Measurements from ENCODE around the gene HRG.

The HRG gene

GRCh38 chr3:186637686-186638085 is 28.1 kb upstream of the HRG start:
- no peak for DNase-seq (ENCODE audit: low read depth in 1 of 2, low spot score in 1 of 2)

GRCh38 chr3:186638259-186638658 is 27.6 kb upstream of the HRG start:
- no peak for DNase-seq (ENCODE audit: low read depth in 1 of 2, low spot score in 1 of 2)

DNA sequence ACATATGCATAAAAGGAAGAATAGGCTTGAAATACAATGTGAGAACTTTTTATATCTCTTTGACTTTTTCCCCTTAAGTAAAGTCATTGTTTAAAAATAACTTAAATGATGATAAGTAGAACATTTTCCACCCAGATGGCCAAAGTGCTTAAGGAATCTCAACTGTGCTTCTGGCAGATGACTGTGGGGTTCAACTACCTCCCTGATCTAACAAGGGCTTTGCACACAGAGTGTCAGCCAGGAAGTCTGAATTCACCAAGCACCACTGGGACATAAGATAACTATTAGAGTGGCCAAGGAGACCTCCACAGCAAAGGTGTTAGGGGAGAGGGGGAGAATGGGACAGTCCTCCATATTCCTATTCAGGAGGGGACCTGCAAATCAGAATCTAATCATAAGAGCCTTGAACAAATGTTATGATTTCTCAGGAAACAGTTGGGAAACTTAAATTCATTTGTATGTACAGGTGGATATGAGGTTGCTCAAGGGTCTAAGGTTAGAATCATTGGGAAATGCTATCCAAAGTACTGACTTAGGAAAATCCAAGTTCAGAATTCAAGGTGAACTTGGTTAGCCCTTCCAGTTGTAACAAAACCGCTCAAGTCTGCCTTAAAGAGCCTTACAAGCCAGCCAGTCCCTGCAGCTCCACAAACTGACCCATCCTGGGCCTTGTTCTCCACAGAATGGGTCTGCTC is 25.9 kb upstream of the HRG start, which contains the start of gene FETUB:
Gene FETUB, plus strand, starts transcription at position 622 of the 695 bp plus-strand sequence. Its CDS starts 62 bp downstream, at position 684.
- DNase-seq (ENCODE audit: low read depth in 1 of 2, low spot score in 1 of 2): no peak

- DNase-seq (ENCODE audit: low read depth in 1 of 2, low spot score in 1 of 2): no peak
Observed at GRCh38 chr3:186640473-186640818, 25.4 kb upstream of the HRG start.

DNA sequence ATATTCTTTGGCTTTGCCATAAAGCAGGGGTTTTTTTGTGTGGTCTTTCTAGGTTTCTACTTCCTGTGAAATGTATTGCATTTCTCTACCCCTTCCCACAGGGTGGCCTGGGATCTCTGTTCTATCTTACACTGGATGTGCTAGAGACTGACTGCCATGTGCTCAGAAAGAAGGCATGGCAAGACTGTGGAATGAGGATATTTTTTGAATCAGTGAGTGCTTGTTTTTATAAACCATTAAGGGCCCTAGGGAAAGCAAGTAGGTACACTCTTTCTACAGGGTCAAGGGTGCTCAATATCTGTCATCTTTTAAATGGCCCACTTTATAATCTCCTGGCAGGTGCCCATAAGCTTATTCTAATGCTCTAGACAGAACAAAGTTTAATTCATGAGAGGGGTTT is 24.9 kb upstream of the HRG start:
- DNase-seq (ENCODE audit: low read depth in 1 of 2, low spot score in 1 of 2): no peak

- DNase-seq (ENCODE audit: low read depth in 1 of 2, low spot score in 1 of 2): no peak
Observed at GRCh38 chr3:186642014-186642413, 23.8 kb upstream of the HRG start.

DNA sequence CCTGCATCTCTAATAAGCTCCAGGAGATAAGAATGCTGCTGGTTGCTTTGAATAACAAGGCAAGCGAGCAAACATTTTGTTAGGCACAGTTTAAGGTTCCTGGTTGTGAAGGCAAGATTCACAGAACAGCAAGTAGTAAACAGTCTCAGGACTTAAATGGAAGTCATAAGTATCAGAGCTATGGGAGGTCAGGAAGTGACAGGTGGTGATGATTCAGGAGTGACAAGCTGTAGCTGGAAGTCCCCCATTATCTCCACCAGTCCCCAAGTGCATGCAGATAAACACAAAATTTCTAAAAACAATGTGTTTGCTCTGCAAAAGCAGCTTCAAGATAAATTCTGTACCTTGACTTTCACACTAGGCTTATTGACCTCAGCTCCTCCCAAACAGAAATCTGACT is 22.3 kb upstream of the HRG start:
- no peak for DNase-seq (ENCODE audit: low read depth in 1 of 2, low spot score in 1 of 2)

- no peak for DNase-seq (ENCODE audit: low read depth in 1 of 2, low spot score in 1 of 2)
Observed at GRCh38 chr3:186644683-186645082, 21.1 kb upstream of the HRG start.

DNA sequence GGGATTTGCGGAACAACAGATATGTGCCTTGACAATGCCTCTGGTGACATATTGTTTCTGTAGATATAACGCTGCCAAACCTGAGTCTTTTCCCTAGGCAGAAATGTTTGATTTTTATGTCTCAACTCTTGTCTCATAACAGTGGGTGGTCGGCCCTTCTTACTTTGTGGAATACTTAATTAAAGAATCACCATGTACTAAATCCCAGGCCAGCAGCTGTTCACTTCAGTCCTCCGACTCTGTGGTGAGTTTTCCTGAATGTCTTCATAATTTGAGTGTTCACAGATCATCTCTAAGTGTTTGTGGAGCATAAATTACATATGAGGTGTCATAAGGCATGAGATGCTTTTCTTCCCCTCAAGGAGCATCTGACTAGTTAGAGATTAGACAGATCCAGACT is 19.7 kb upstream of the HRG start:
- no peak for DNase-seq (ENCODE audit: low read depth in 1 of 2, low spot score in 1 of 2)

DNA sequence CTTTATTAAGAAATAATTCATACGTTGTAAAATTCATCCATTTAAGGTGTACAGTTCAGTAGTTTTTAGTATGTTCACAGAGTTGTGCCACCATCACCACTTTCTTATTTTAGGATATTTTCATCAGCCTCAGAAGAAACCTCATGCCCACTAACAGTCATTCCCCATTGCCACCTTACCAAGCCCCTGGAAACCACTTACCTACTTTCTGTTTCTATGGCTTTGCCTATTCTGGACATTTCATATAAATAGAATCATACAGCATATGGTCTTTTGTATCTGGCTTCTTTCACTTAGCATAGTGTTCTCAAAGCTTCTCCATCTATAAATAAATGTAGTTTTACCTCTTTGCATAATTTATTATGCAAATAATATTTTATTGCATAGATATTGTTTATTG is 19.0 kb upstream of the HRG start:
- DNase-seq (ENCODE audit: low read depth in 1 of 2, low spot score in 1 of 2): no peak

DNA sequence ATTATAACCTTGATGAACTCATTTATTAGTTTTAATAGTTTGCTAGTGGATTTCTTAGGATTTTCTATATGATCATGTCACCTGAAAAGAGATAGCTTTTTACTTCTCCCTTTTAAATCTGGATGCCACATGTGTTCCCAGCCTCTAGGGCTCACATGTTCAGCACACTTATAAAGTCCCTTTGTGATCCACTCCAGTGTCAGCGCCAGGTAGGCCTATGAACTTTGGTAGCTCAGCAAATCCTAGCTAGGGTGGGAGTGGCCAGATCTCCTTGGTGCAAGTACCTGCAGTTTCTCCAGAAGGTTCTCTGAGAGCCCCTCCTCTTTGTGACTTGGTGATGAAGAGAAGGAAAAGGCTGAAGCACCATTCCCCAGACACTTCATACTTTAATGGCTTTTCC is 17.0 kb upstream of the HRG start:
- no peak for DNase-seq (ENCODE audit: low read depth in 1 of 2, low spot score in 1 of 2)

GRCh38 chr3:186651678-186652215 is 14.1 kb upstream of the HRG start:
- DNase-seq (ENCODE audit: low read depth in 1 of 2, low spot score in 1 of 2): no peak

DNA sequence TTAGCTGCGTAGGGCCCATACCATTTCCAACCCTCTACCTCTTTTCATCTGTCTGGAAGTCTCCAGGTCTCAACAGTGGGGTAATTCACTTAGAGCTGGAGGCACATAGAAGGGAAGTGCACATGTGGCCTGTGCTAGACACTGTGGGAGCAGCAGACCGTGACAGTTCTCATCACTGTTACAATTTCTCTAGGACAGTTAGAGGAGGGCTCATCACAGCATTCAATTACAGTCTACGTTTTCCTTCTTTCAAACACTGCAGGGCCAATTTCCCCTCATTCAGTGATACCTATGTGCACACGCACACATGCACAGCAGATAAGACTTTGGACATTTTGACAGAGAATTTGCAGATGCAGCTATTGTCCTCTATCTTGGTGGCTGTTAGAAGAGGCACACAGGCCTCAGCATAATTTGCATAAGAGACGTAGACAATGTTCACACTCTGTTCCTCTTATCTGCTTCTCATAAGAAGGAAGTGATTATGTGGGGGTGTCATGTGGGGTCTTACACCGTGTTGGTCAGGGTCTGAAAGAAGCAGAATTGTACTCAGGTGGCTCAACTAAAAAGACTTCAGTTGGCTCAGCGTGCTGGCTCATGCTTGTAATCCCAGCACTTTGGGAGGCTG is 12.6 kb upstream of the HRG start:
- no peak for DNase-seq (ENCODE audit: low read depth in 1 of 2, low spot score in 1 of 2)

GRCh38 chr3:186653984-186654383 is 11.8 kb upstream of the HRG start:
- DNase-seq (ENCODE audit: low read depth in 1 of 2, low spot score in 1 of 2): no peak

DNA sequence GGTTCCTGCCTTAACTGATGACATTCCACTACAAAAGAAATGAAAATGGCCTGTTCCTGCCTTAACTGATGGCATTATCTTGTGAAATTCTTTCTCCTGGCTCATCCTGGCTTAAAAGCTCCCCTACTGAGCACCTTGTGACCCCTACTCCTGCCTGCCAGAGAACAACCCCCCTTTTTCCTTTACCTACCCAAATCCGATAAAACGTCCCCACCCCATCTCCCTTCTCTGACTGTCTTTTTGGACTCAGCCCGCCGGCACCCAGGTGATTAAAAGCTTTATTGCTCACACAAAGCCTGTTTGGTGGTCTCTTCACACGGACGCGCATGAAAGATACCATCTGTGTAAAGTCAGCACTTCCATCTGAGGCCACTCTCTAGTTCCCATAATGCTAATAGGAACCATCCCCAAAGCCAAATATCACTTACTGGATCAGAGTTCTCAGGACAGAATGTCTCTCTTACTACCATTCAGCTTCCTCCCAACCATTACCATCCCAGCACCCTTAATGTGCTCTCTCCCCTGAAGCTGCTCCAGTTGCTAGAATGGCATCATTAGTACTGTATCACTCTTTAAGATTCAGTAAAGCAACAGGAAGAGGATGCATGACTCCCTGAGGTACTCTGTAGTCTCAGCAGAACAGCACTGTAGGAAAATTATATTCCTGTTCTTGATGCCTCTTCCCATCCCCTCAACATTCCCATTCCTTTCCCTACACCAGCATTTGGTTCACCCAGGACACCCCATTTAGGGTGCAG is 2.3 kb upstream of the HRG start:
- no peak for DNase-seq (ENCODE audit: low read depth in 1 of 2, low spot score in 1 of 2)

DNA sequence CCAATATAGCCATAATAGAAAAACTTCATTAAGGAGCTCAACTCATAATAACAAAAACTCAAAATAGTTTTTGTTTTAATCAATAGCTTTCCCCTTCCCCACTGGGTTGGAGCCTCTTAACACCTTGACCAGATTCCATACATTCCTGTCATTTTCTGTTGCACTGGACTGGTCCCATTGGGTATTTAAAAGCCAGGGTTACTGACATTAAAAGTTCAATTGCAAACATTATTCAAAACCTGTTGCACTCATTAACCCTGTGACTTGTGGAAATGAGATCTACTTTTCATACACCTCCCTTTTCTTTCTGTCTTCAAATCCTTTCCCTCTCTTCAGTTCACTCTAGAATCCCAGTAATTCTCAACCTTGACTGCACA is 1.7 kb upstream of the HRG start:
- DNase-seq (ENCODE audit: low read depth in 1 of 2, low spot score in 1 of 2): no peak

DNA sequence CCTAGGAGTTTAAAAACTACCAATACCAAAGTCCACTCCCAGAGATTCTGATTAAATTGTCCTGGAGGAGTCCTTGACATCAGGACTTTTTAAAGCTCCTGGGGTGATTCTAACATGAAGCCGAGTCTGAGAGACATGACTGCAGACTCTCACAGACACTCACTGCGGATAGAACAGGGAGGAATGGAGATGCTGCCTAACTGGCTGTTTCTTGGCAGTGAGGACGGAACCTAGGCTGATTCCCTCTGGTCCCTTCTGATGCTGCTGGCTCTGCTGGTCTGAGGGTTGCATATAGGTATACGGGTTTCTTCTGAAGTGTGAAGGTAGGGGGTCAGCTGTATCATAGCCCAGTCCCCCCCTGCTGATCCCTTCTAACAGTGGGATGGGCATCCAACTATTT is 1.3 kb upstream of the HRG start:
- DNase-seq (ENCODE audit: low read depth in 1 of 2, low spot score in 1 of 2): no peak

DNA sequence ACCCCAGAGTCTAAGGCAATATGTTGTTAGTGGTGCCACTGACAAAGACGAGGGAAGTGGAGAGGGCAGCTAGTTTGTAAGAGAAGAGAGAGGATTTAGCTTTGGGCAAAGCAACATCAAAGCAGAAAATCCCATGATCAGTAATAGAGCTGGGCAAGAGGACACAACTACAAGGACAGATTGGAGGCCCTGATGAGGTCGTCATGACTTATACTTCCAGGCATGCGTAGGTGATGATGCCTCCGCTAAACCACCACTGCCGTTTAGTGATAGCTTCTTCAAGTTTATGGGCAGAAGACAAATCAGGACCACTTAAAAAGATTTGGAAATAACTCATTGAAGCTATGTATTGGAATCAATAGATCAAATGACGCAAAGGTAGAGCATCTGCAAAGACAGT is 2.6 kb downstream of the HRG start:
- DNase-seq (ENCODE audit: low read depth in 1 of 2, low spot score in 1 of 2): no peak

GRCh38 chr3:186669378-186670084 is 3.7 kb downstream of the HRG start:
- no peak for DNase-seq (ENCODE audit: low read depth in 1 of 2, low spot score in 1 of 2)

GRCh38 chr3:186670155-186670554 is 4.3 kb downstream of the HRG start:
- DNase-seq (ENCODE audit: low read depth in 1 of 2, low spot score in 1 of 2): no peak

- no peak for DNase-seq (ENCODE audit: low read depth in 1 of 2, low spot score in 1 of 2)
Observed at GRCh38 chr3:186671051-186671450, 5.2 kb downstream of the HRG start.

DNA sequence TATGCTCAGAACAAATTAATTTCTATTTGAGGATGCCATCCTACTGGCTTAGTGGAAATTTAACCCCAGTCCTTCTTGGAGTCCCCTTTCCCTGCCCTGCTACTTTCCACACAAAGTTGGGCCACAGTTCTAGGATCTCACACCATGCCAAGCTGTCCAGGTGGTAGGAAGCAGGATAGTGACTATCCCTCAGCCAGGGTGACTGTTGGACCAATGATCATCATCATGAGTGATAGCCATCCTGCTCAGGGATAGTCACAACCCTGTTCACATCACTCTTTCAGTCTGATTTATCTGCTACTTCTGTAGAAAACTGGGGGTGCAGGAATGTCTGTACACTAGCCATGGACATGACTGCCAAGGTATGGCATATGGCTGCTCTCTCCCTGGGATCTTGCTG is 12.8 kb downstream of the HRG start:
- DNase-seq (ENCODE audit: low read depth in 1 of 2, low spot score in 1 of 2): no peak

Measured in activated CD4-positive, alpha-beta T cell treated with anti-CD3 and anti-CD28 coated beads, Interleukin-2, amount 50 U/mL, for 24 hours (primary cell).